ENCODE results near the gene TANGO2. TPM values are rescaled to one million over a fixed set of nuclear protein-coding genes. Genes with fewer than 3 reads are reported as not detected.
A peak's percentile ranks its signal among the peaks of the same experiment; 100 is the strongest.

Gene TANGO2
- total and polyA plus RNA-seq, 7 experiments from 2014 or later, result 20.0 to 43.1 (median 38.6) TPM

- no peak overlapping the region for H3K27ac Mint-ChIP-seq
- CTCF ChIA-PET, result no interaction called here
- Histone ChIP-seq H3K36me3 (ENCODE audit: control insufficient read depth in 2 of 3, insufficient read depth in 3 of 3, low read length in 3 of 3) (no peaks in the 10 kb centered on the region), H3K9me3 (ENCODE audit: control insufficient read depth in 2 of 3, low read length in 3 of 3) (peaks cover 0 to 3% (median 0%) of the 10 kb centered on the region in 3 experiments), H3K4me3 (ENCODE audit: low read length) (no peak overlapping the region), H3K27ac (ENCODE audit: low read depth, low read length) (no peak overlapping the region), H3K4me1 (ENCODE audit: control insufficient read depth in 2 of 2, insufficient read depth in 2 of 2, low read length in 2 of 2) (no peaks in the 10 kb centered on the region), H3K27me3 (ENCODE audit: control insufficient read depth in 2 of 2, insufficient read depth in 2 of 2, low read length in 2 of 2) (no peaks in the 10 kb centered on the region)
- no peak overlapping the region for H3K4me3 Mint-ChIP-seq
- POLR2A ChIA-PET, result no interaction called here
- H3K4me1 Mint-ChIP-seq, result peaks cover 0 to 4% (median 0%) of the 10 kb centered on the region in 7 donors
- H3K36me3 Mint-ChIP-seq, result peaks cover 0 to 11% (median 0%) of the 10 kb centered on the region in 5 donors
- ATAC-seq (no peak), DNase-seq (no peak)
- peaks cover 0 to 9% (median 0%) of the 10 kb centered on the region in 5 donors for H3K27me3 Mint-ChIP-seq
- H3K9me3 Mint-ChIP-seq, result peaks cover 0 to 5% (median 1%) of the 10 kb centered on the region in 11 donors
- intact Hi-C loops (cut with micrococcal nuclease), result no loop called here
These were observed 11.9 kb upstream of the TANGO2 start for GRCh38 chr22:20009018-20009491.

- Histone ChIP-seq H3K27me3 (ENCODE audit: control insufficient read depth in 2 of 2, insufficient read depth in 2 of 2, low read length in 2 of 2) (no peaks in the 10 kb centered on the region), H3K36me3 (ENCODE audit: control insufficient read depth in 2 of 3, insufficient read depth in 3 of 3, low read length in 3 of 3) (no peaks in the 10 kb centered on the region), H3K9me3 (ENCODE audit: control insufficient read depth in 2 of 3, low read length in 3 of 3) (no peaks in the 10 kb centered on the region), H3K27ac (ENCODE audit: low read depth, low read length) (no peak overlapping the region), H3K4me1 (ENCODE audit: control insufficient read depth in 2 of 2, insufficient read depth in 2 of 2, low read length in 2 of 2) (no peaks in the 10 kb centered on the region), H3K4me3 (ENCODE audit: low read length) (no peak overlapping the region)
- CTCF ChIA-PET, result no interaction called here
- ATAC-seq (no peak), DNase-seq (no peak)
- Mint-ChIP-seq H3K27me3 (peaks cover 0 to 9% (median 0%) of the 10 kb centered on the region in 5 donors), H3K27ac (no peak overlapping the region), H3K36me3 (peaks cover 0 to 5% (median 0%) of the 10 kb centered on the region in 5 donors), H3K4me1 (peaks cover 0 to 4% (median 0%) of the 10 kb centered on the region in 7 donors), H3K9me3 (peaks cover 0 to under 1% (median 0%) of the 10 kb centered on the region in 11 donors), H3K4me3 (no peak overlapping the region)
- POLR2A ChIA-PET, result no interaction called here
- intact Hi-C loops (cut with micrococcal nuclease), result no loop called here
These were observed 11.2 kb upstream of the TANGO2 start for GRCh38 chr22:20009582-20010306.

- no peak for DNase-seq
- H3K4me1 ChIP-seq (ENCODE audit: control insufficient read depth in 2 of 2, insufficient read depth in 2 of 2, low read length in 2 of 2), result no peaks in the 10 kb centered on the region
- no peaks in the 10 kb centered on the region for H3K36me3 ChIP-seq (ENCODE audit: control insufficient read depth in 2 of 3, insufficient read depth in 3 of 3, low read length in 3 of 3)
- H3K27ac Mint-ChIP-seq, result no peak overlapping the region
- peaks cover 0 to 16% (median 0%) of the 10 kb centered on the region in 5 donors for H3K27me3 Mint-ChIP-seq
- H3K27me3 ChIP-seq (ENCODE audit: control insufficient read depth in 2 of 2, insufficient read depth in 2 of 2, low read length in 2 of 2), result no peaks in the 10 kb centered on the region
- intact Hi-C loops (cut with micrococcal nuclease), result no loop called here
- no peaks in the 10 kb centered on the region for H3K9me3 ChIP-seq (ENCODE audit: control insufficient read depth in 2 of 3, low read length in 3 of 3)
- no peak overlapping the region for H3K27ac ChIP-seq (ENCODE audit: low read depth, low read length)
- no peak for ATAC-seq
- ChIA-PET POLR2A (no interaction called here), CTCF (no interaction called here)
- H3K36me3 Mint-ChIP-seq, result no peaks in the 10 kb centered on the region
- H3K4me1 Mint-ChIP-seq, result peaks cover 0 to 10% (median 3%) of the 10 kb centered on the region in 7 donors
- no peak overlapping the region for H3K4me3 Mint-ChIP-seq
- H3K4me3 ChIP-seq (ENCODE audit: low read length), result no peak overlapping the region
- H3K9me3 Mint-ChIP-seq, result no peaks in the 10 kb centered on the region
These were observed 10.4 kb upstream of the TANGO2 start for GRCh38 chr22:20010307-20011122.

DNA sequence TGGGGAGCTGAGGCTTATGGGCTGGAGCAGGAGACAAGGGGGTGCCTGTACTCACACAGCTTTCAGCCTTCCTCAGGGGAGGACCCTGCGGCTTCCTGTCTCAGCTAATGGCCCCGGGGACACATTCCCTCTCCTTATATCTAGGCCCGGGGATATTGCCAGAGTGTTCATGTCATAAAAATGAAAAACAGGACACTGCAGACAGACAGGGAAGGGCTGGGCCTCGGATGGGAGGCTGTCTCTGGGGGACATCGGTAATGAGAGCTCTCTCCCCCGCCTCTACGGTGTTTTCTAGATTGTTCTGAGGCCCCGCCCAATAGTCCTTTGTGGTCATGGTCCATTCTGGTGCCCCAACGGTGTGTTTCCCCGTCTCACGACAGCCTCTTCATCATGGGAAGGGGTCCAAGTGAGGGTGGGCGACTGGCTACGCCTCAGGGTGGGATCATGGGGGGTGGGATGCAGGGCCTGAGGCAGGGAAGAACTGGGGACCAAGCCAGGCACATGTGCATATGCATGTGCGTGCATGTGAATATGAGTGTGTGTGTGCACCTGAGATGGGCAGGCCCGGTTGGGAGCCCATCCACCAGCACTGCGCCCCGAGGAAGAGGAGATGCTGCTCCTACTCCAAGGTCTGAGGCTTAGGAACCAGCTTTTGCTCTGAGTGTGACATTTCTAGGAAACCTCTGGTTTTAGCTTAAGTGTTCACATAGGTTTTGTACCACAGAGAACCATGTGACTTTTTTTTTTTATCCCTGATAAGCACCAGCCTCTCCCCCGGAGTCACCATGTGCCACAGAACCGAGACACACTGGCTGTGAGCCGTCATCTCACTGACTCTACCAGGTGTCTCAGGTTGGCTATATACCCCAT lies 9.6 kb upstream of the TANGO2 start:
- peaks cover 0 to 11% (median 5%) of the 10 kb centered on the region in 7 donors for H3K4me1 Mint-ChIP-seq
- H3K36me3 Mint-ChIP-seq, result no peaks in the 10 kb centered on the region
- Histone ChIP-seq H3K36me3 (ENCODE audit: control insufficient read depth in 2 of 3, insufficient read depth in 3 of 3, low read length in 3 of 3) (no peaks in the 10 kb centered on the region), H3K27me3 (ENCODE audit: control insufficient read depth in 2 of 2, insufficient read depth in 2 of 2, low read length in 2 of 2) (no peaks in the 10 kb centered on the region), H3K4me1 (ENCODE audit: control insufficient read depth in 2 of 2, insufficient read depth in 2 of 2, low read length in 2 of 2) (no peaks in the 10 kb centered on the region), H3K9me3 (ENCODE audit: control insufficient read depth in 2 of 3, low read length in 3 of 3) (no peaks in the 10 kb centered on the region), H3K27ac (ENCODE audit: low read depth, low read length) (no peak overlapping the region), H3K4me3 (ENCODE audit: low read length) (no peak overlapping the region)
- H3K4me3 Mint-ChIP-seq, result no peak overlapping the region
- DNase-seq (no peak), ATAC-seq (no peak)
- peaks cover 0 to 18% (median 0%) of the 10 kb centered on the region in 5 donors for H3K27me3 Mint-ChIP-seq
- H3K27ac Mint-ChIP-seq, result no peak overlapping the region
- intact Hi-C loops (cut with micrococcal nuclease), result no loop called here
- no peaks in the 10 kb centered on the region for H3K9me3 Mint-ChIP-seq
- ChIA-PET CTCF (interaction anchor here (0.6 kb wide), 1 partner anchor 18 kb away, joined by 4 read pairs; no protein-coding TSS in a partner anchor), POLR2A (no interaction called here)

DNA sequence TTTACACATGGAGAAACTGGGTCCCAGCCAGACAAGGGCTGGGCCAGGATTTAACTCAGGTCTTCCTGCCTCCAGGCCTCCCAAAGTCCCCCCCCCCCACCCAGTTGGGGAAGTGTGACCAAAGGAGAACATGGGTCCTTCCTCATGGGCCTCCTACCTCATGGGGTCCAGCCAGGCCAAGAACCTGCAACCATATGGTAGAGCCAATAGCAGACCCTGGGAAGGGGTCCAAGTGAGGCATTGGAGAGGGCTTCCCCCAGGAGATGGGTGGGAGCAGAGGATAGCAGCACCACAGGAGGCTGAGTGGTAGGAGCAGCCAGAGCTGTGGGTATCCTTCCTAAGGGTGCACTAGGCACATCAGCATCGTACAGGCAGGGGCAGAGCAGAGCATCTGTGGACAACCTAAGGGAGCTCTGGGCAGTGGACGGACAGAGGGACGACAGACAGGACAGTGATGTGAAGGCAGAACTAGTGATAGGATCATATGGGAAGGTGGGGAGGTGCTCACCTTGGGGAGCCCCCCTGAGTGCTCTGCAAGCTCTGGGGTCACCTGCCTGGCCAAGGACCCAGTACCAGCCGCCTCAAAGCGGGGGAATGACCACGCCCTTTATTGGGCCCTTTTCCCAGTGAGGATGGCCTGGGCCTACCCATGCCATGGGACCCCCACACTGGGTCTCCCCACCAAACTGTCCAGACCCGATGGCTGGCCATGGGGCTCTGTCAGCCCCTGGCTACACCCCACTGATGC lies 8.7 kb upstream of the TANGO2 start:
- Histone ChIP-seq H3K27me3 (ENCODE audit: control insufficient read depth in 2 of 2, insufficient read depth in 2 of 2, low read length in 2 of 2) (no peaks in the 10 kb centered on the region), H3K27ac (ENCODE audit: low read depth, low read length) (no peak overlapping the region), H3K9me3 (ENCODE audit: control insufficient read depth in 2 of 3, low read length in 3 of 3) (no peaks in the 10 kb centered on the region), H3K4me1 (ENCODE audit: control insufficient read depth in 2 of 2, insufficient read depth in 2 of 2, low read length in 2 of 2) (peaks cover under 1 to 2% of the 10 kb centered on the region in 2 donors), H3K36me3 (ENCODE audit: control insufficient read depth in 2 of 3, insufficient read depth in 3 of 3, low read length in 3 of 3) (peaks cover 0 to 4% (median 0%) of the 10 kb centered on the region in 3 experiments), H3K4me3 (ENCODE audit: low read length) (no peak overlapping the region)
- DNase-seq, result no peak
- intact Hi-C loops (cut with micrococcal nuclease), result no loop called here
- H3K9me3 Mint-ChIP-seq, result no peaks in the 10 kb centered on the region
- no peaks in the 10 kb centered on the region for H3K36me3 Mint-ChIP-seq
- H3K27ac Mint-ChIP-seq, result peak overlapping the region in 1 of 9 donors; percentile 28
- no peak for ATAC-seq
- peaks cover 0 to 20% (median 0%) of the 10 kb centered on the region in 5 donors for H3K27me3 Mint-ChIP-seq
- ChIA-PET POLR2A (interaction anchor here (1.1 kb wide), 1 partner anchor 10 kb away, joined by 4 read pairs; no protein-coding TSS in a partner anchor), CTCF (no interaction called here)
- peaks cover 0 to 11% (median 8%) of the 10 kb centered on the region in 7 donors for H3K4me1 Mint-ChIP-seq
- peak overlapping the region in 1 of 10 donors; percentile 69 for H3K4me3 Mint-ChIP-seq
